ENCODE data around the gene GIGYF2. TPM values are rescaled to one million over a fixed set of nuclear protein-coding genes. Genes with fewer than 3 reads are reported as not detected.
"Not testable (repeated sequence)": the region's sequence is repeated elsewhere in the genome, so short reads cannot be mapped to it uniquely, and the experiment has no call there.

Gene GIGYF2
- polyA plus RNA-seq, 2 donors = 10.9 to 11.0 TPM

DNA sequence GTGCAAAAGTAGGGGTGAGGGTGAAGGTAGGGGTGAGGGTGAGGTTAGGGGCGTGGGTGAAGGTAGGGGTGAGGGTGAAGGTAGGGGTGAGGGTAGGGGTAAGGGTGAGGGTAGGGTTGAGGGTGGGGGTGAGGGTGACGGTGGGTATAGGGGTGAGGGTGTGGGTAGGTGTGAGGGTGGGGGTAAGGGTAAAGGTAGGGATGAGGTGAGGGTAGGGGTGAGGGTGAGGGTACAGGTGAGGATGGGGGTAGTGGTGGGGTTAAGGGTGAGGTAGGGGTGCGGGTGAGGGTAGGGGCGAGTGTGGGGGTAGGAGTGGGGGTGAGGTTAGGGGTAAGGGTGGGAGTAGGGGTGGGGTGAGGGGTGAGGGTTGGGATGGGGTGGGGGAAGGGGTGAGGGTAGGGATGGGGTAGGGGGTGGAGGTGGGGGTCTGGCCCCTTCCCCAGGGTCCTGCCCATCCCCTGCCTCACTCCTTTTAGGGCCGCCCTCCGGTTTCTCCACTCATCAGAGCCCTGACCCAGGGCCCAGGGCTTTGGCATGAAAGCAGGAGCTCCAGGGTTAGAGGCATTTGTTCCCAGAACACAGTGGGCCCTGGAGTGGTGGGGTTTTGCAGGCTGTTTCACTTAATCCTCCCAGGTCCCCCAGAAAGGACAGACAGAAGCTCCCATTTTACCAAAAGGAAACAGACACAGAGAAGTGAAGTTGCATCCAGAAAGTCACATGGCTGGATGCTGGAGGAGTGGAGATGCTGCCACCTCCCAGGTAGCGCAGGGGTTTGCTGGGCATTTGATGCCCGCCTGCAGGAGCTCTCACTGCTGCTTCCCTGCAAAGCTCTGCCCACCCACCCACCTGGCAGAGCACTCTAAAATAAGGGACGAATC, 199.8 kb downstream of the GIGYF2 start:
- 92 to 95% methylated on average over 8 to 9 of the region's 9 CpGs for WGBS, 2 donors
- peaks cover 0 to 3% of the 10 kb centered on the region in 2 donors for H3K4me1 ChIP-seq (ENCODE audit: control insufficient read depth in 2 of 2, insufficient read depth in 2 of 2, low read length in 1 of 2)

DNA sequence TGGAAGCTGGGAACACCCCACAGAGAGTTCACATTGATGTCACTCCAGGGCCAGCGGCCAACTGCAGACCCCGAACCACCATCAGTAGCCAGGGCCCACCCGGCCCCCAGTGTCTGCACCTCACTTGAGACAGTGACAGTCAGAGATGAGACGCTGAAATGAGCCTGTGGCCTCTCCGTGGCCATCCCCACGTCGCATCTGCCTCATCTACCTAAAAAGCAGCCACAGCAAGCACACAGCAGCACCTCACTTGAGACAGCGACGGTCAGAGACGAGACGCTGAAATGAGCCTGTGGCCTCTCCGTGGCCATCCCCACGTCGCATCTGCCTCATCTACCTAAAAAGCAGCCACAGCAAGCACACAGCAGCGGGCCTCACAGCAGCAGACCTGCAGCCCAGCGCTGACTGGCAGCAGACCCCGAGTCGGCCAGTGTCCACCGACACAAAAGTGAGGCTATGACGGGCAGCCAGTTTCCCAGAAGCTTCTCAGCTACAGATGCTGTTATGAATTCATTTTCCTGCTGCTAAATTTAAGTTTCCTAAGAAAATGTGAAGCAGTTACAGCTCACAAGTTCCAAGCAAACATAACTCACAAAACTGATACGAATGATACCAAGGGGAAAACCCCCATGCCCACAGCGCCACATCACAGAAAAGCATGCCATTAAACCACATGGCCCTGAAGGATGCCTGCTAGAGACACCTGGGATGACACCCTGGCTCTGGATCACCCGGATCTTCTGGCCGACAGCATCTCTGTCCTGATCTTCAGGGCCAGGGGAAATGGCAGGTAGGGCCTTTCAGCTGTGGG, 200.7 kb downstream of the GIGYF2 start:
- WGBS, 2 donors = 90% methylated on average over 24 of the region's 24 CpGs
- Histone ChIP-seq H3K27ac (ENCODE audit: low read depth in 2 of 2, low read length in 1 of 2) (no peak overlapping the region), H3K9me3 (ENCODE audit: control insufficient read depth in 2 of 2, insufficient read depth in 1 of 2, low read depth in 1 of 2, low read length in 1 of 2) (no peaks in the 10 kb centered on the region), H3K4me1 (ENCODE audit: control insufficient read depth in 2 of 2, insufficient read depth in 2 of 2, low read length in 1 of 2) (peaks cover 0 to 6% of the 10 kb centered on the region in 2 donors), H3K27me3 (ENCODE audit: control insufficient read depth in 1 of 2, insufficient read depth in 2 of 2, low read length in 2 of 2) (no peaks in the 10 kb centered on the region), H3K36me3 (ENCODE audit: control insufficient read depth in 2 of 2, insufficient read depth in 2 of 2, low read length in 1 of 2) (peaks cover 0 to 2% of the 10 kb centered on the region in 2 donors), H3K4me3 (ENCODE audit: low read depth in 1 of 2, low read length in 2 of 2) (no peak overlapping the region)

More for the DNA sequence above, 199.8 kb downstream of the GIGYF2 start:
- Histone ChIP-seq H3K36me3 (ENCODE audit: control insufficient read depth in 2 of 2, insufficient read depth in 2 of 2, low read length in 1 of 2) (peaks cover 0 to 2% of the 10 kb centered on the region in 2 donors), H3K9me3 (ENCODE audit: control insufficient read depth in 2 of 2, insufficient read depth in 1 of 2, low read depth in 1 of 2, low read length in 1 of 2) (no peaks in the 10 kb centered on the region), H3K27ac (ENCODE audit: low read depth in 2 of 2, low read length in 1 of 2) (no peak overlapping the region), H3K27me3 (ENCODE audit: control insufficient read depth in 1 of 2, insufficient read depth in 2 of 2, low read length in 2 of 2) (no peaks in the 10 kb centered on the region), H3K4me3 (ENCODE audit: low read depth in 1 of 2, low read length in 2 of 2) (no peak overlapping the region)

DNA sequence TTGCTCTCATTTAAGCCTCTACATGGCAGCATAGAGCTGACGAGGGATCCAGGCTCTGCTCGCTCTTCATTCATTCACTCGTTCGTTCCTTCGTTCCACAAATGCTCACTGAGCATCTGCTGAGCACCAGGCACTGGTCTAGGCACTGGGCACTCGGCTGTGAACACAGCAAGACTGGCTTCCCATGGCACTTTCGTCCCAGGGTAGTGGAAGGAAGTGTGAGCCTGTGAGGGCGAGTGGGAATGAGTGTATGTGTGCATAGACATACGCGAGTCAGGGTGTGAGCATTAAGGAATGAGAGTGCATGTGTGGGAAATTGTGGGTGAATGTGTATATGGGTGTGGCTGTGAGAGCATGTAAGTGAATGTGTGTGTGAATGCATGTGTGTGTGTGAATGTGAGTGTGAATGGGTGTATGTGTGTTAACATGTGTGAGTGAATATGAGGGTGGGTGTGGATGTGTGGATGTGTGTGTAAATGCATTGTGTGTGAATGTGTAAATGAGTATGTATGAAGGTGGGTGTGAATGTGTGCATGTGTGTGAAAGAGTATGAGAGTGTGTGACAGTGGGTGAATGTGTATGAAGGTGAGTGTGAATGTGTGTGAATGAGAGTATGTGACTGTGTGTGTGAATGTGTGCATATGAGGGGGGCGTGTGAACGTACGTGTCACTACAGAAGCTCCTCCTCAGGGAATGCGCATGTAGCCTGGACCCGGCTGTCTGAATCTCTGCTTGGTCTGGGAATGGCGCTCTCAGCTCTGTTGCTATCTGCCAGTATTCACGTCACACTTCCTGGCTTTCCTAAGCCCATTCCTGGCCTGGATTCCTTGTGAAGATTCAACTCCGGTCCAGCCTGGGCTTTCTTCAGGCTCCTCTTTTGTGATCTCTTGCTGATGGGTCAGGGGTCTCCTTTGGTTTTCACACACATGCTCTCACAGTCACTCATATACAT, 201.7 kb downstream of the GIGYF2 start:
- Histone ChIP-seq H3K27me3 (ENCODE audit: control insufficient read depth in 1 of 2, insufficient read depth in 2 of 2, low read length in 2 of 2) (no peaks in the 10 kb centered on the region), H3K36me3 (ENCODE audit: control insufficient read depth in 2 of 2, insufficient read depth in 2 of 2, low read length in 1 of 2) (no peaks in the 10 kb centered on the region), H3K27ac (ENCODE audit: low read depth in 2 of 2, low read length in 1 of 2) (no peak overlapping the region), H3K4me3 (ENCODE audit: low read depth in 1 of 2, low read length in 2 of 2) (no peak overlapping the region), H3K9me3 (ENCODE audit: control insufficient read depth in 2 of 2, insufficient read depth in 1 of 2, low read depth in 1 of 2, low read length in 1 of 2) (no peaks in the 10 kb centered on the region), H3K4me1 (ENCODE audit: control insufficient read depth in 2 of 2, insufficient read depth in 2 of 2, low read length in 1 of 2) (peaks cover 0 to 6% of the 10 kb centered on the region in 2 donors)
- 74 to 76% methylated on average over 18 of the region's 18 CpGs for WGBS, 2 donors

DNA sequence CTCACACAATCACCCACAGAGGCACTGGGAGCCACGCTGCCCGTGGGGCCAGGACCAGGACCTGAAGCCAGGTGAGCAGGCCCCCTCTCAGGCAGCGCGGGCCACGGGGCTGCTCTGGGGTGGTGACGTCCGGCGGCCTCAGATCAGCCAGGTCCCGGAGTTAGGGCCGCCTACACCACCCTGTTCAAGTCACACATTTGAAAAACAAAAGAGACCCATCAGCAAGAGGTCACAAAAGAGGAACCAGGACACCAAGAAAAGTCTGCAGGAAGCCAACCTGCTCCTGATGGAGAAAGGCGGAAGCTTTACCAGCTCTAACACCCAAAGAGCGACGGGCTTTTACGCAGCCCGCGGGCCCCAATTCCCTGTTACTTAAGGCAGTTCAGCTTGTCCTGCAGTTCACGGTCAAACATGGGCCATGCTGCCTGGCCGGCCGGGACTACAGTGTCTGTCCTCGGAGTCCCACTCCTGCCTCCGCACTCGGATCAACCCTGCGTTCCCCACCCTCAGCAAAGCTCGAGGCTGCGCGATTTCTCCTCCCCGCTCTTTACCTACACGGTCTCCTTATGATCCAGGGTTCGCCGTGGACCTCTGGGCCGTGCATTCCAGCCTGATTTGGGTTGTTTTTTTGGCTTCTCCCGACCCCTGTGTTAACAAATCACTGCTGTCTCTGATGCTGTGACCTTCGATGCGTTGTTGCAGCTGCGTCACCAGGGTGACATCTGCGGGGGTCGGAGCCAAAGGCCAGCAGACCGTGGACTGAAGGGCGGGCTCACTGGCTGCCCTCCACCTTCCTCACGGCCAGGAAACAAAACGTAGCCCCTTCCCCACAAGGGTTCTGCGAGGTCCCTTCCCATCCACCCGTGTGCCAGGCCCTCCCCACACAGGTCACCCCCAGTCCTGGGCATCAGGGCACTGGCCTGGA, 203.9 kb downstream of the GIGYF2 start:
- Histone ChIP-seq H3K4me1 (ENCODE audit: control insufficient read depth in 2 of 2, insufficient read depth in 2 of 2, low read length in 1 of 2) (peaks cover 0 to 6% of the 10 kb centered on the region in 2 donors), H3K4me3 (ENCODE audit: low read depth in 1 of 2, low read length in 2 of 2) (no peak overlapping the region), H3K27me3 (ENCODE audit: control insufficient read depth in 1 of 2, insufficient read depth in 2 of 2, low read length in 2 of 2) (no peaks in the 10 kb centered on the region), H3K27ac (ENCODE audit: low read depth in 2 of 2, low read length in 1 of 2) (no peak overlapping the region), H3K9me3 (ENCODE audit: control insufficient read depth in 2 of 2, insufficient read depth in 1 of 2, low read depth in 1 of 2, low read length in 1 of 2) (no peaks in the 10 kb centered on the region), H3K36me3 (ENCODE audit: control insufficient read depth in 2 of 2, insufficient read depth in 2 of 2, low read length in 1 of 2) (no peaks in the 10 kb centered on the region)
- 75 to 76% methylated on average over 43 of the region's 43 CpGs for WGBS, 2 donors

DNA sequence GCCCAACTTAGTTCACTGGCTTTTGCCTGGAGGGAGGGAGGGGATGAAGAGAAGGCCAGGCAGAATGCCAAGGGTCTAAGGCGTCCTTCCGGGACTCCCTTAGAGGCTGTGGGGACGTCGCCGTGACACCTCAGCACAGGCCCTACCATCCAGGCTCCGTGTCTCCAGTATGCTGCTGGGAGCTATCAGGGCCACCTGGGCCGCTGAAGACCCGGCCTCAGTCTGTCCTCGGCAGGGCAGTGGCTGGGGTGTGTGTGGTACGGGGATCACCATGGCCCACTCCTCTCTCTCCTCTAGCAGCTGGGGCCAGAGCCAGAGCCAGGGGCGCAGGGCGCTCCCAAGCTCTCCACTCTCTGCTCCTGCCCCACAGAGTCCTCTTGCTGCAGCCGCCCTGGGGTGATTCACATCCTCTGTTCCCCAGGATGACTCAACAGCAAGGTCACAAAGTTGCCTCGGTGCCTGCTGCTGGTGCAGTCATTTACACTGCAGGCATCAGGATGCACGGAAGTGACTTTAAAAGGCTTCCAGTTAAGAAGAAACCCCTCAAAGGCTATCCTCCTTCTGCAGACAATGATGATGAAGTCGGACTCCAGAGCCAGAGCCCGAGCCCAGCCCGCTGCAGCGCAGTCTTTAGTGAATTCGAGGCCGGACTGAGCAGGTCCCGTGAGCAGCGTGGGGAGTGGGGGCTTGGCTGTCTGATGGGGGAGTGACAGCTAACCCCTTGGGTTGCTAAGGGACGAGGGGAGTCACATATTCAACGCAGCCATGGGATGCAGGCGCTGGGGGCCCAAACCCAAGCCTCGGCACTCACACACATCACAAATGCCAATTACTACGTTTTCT, 204.8 kb downstream of the GIGYF2 start:
- no peaks in the 10 kb centered on the region for H3K36me3 ChIP-seq (ENCODE audit: control insufficient read depth in 2 of 2, insufficient read depth in 2 of 2, low read length in 1 of 2)
- no peak overlapping the region for H3K27ac ChIP-seq (ENCODE audit: low read depth in 2 of 2, low read length in 1 of 2)
- 73 to 77% methylated on average over 28 of the region's 28 CpGs for WGBS, 2 donors
- no peaks in the 10 kb centered on the region for H3K9me3 ChIP-seq (ENCODE audit: control insufficient read depth in 2 of 2, insufficient read depth in 1 of 2, low read depth in 1 of 2, low read length in 1 of 2)
- H3K4me1 ChIP-seq (ENCODE audit: control insufficient read depth in 2 of 2, insufficient read depth in 2 of 2, low read length in 1 of 2) = peaks cover 0 to 6% of the 10 kb centered on the region in 2 donors
- H3K4me3 ChIP-seq (ENCODE audit: low read depth in 1 of 2, low read length in 2 of 2) = no peak overlapping the region
- no peaks in the 10 kb centered on the region for H3K27me3 ChIP-seq (ENCODE audit: control insufficient read depth in 1 of 2, insufficient read depth in 2 of 2, low read length in 2 of 2)

DNA sequence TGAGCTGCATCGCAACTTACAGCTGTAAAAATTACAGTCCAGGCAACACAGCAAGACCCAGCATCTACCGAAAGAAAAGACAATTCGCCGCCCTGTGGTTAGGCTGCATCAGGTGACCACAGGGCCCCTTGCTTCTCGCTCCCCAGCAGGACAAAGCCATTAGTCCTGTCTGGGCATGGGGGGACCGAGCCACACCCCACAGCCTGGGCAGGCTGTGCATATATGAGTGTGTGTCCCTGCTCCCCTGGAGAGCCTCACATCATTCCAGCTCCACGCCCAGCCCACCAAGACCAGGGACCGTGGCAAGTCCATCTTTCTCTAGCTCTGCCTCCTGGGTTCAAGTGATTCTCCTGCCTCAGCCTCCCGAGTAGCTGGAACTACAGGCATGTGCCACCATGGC, 206.9 kb downstream of the GIGYF2 start:
- Histone ChIP-seq H3K4me3 (ENCODE audit: low read depth in 1 of 2, low read length in 2 of 2) (no peak overlapping the region), H3K27me3 (ENCODE audit: control insufficient read depth in 1 of 2, insufficient read depth in 2 of 2, low read length in 2 of 2) (no peaks in the 10 kb centered on the region), H3K27ac (ENCODE audit: low read depth in 2 of 2, low read length in 1 of 2) (no peak overlapping the region), H3K9me3 (ENCODE audit: control insufficient read depth in 2 of 2, insufficient read depth in 1 of 2, low read depth in 1 of 2, low read length in 1 of 2) (no peaks in the 10 kb centered on the region), H3K36me3 (ENCODE audit: control insufficient read depth in 2 of 2, insufficient read depth in 2 of 2, low read length in 1 of 2) (no peaks in the 10 kb centered on the region), H3K4me1 (ENCODE audit: control insufficient read depth in 2 of 2, insufficient read depth in 2 of 2, low read length in 1 of 2) (peaks cover 0 to 6% of the 10 kb centered on the region in 2 donors)
- 79 to 87% methylated on average over 9 of the region's 9 CpGs for WGBS, 2 donors

DNA sequence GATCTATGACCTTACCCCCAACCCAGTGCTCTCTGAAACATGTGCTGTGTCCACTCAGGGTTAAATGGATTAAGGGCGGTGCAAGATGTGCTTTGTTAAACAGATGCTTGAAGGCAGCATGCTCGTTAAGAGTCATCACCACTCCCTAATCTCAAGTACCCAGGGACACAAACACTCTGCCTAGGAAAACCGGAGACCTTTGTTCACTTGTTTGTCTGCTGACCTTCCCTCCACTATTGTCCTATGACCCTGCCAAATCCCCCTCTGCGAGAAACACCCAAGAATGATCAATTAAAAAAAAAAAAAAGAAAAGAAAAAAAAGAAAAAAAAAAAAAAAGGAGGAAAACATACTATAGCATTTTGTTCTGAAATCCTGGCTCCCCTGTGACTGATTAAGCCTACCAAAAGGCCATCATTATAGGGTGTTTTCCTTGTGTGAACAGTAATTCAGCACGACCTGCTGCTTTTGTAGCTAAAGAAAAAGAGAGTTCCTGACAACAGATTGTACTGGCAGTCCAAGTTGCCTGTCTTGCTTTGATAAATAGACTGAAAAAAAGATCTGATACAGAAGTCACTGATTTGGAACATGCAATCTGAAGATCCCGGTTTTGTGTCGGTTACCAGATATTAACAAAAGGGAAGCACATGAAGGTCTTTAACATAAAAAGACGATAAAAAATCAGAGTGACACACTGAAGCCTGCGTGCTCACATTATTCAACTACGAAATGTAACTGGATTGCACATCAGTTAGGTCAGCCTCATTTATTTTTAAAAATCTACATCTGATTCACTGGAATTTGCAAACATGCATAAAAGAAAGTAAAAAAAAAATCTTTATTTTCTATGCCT, 210.0 kb downstream of the GIGYF2 start:
- H3K9me3 ChIP-seq (ENCODE audit: control insufficient read depth in 2 of 2, insufficient read depth in 1 of 2, low read depth in 1 of 2, low read length in 1 of 2); H3K4me3 ChIP-seq (ENCODE audit: low read depth in 1 of 2, low read length in 2 of 2); H3K36me3 ChIP-seq (ENCODE audit: control insufficient read depth in 2 of 2, insufficient read depth in 2 of 2, low read length in 1 of 2); H3K4me1 ChIP-seq (ENCODE audit: control insufficient read depth in 2 of 2, insufficient read depth in 2 of 2, low read length in 1 of 2); H3K27me3 ChIP-seq (ENCODE audit: control insufficient read depth in 1 of 2, insufficient read depth in 2 of 2, low read length in 2 of 2); H3K27ac ChIP-seq (ENCODE audit: low read depth in 2 of 2, low read length in 1 of 2): not testable (repeated sequence)
- WGBS, 2 donors = 64 to 68% methylated on average over 8 to 9 of the region's 10 CpGs

All from esophagus (tissue), 2 donors.